DMS53 treated with DMSO at 0.1 percent for 48 hours (cell line): Measurements from ENCODE around the gene FOXP1.

ENCODE experiments used
- DNase-seq: peaks from one replicate; lab custom pipeline; 2025; ENCODE audit not compliant: unreplicated experiment; lab: John Stamatoyannopoulos, UW

Gene FOXP1

DNA sequence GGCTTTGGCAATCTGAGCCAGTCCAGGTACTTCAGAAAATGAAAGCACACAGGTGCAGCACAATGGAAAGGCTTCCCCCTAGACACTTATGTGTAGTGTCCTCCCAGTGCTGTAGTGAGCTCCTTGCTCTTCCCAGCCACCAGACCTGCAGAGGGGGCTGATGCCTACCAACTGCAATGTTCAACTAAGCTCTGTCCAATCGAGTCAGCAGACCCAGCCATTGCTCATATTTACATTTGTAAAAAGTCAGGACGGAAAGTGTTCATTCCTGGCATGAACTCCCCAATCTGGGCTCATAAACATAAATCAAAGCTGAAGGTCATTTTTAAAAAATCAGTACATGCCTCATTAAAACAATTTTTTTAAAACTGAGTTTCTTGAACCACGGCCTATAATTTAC lies 73.0 kb downstream of the FOXP1 start:
- DNase-seq, result no peak

GRCh38 chr3:71509066-71509465 lies 74.5 kb downstream of the FOXP1 start:
- no peak for DNase-seq

DNA sequence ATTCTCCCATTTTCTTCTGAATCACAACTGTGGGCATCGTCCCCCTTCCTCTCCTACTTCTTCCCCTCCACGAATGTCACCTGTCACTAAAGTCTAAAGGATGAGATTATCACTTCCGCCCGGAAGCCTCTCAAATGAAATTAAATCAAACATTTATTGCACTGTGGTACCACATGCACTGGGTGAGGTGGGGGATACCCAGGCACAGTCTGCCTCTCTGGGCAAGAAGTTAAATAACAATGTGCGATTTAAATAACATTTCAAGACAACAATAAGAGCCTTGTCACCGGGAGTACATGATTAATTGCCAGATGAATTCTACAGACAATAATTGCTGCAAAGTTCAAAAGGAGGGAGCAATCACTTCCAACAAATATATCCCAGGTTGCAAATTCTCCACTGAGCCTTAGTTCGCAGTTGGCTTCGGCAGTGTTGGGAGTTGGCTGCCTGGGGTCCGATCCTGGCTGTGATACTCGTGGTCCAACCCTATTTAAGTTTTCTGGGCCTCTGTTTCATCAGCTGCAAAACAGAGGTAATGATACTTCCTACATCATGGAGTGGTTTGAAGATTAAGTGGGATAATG lies 77.7 kb downstream of the FOXP1 start:
- no peak for DNase-seq

DNA sequence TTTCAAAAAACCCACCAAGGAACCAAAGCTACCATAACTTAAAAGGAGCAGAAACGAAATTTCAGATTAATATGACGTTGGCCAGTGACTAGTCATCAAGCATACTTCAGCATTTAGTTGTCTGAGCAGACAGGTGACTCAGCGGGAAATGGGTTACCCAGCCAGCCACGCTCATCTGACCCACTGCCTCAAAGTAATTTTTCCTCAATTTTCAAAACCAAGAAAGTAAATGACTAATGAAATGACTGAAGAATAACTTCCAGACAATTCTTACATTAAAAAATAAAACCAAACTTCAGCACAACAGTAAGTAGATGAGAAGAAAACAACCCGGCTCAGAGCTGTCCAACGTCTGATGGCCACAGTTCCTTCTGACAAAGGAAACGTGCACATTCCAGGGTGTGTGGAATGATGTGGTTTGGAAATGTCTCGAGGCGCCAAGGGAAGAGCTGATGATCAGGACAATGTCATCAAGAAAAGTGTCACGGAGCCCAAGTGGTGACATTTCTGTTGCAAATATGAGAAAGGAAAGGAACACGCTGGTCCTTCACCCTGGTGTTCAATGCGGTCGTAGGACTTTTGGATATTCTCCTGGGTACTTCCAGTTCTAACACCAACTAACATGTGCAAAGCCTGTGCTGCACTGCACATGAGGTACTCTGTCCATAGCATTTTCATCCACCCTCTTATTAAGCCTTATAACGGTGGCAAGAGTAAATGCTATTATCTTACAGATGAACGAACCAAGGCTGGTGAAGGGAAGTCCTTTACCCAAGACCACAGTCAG lies 79.1 kb downstream of the FOXP1 start:
- no peak for DNase-seq

- DNase-seq, result no peak
Observed at GRCh38 chr3:71503525-71504249, 79.8 kb downstream of the FOXP1 start.

- DNase-seq, result no peak
Observed at GRCh38 chr3:71502066-71502625, 81.4 kb downstream of the FOXP1 start.

DNA sequence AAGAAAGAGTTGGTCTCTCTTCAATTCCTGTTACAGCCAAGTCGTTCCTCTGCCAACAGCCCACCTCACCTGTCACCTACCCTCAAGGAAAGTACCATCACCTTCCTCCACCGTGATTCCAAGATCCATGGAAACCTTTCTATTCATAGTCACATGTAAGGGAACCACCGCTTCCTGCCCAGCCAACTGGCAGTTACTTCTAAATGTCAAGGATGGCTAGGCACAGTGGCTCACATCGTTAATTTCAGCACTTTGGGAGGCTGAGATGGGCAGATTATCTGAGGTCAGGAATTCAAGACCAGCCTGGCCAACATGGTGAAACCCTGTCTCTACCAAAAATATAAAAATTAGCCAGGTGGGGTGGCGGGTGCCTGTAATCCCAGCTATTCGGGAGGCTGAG lies 82.8 kb downstream of the FOXP1 start:
- DNase-seq, result no peak

- no peak for DNase-seq
Observed at GRCh38 chr3:71499227-71499876, 84.2 kb downstream of the FOXP1 start.

DNA sequence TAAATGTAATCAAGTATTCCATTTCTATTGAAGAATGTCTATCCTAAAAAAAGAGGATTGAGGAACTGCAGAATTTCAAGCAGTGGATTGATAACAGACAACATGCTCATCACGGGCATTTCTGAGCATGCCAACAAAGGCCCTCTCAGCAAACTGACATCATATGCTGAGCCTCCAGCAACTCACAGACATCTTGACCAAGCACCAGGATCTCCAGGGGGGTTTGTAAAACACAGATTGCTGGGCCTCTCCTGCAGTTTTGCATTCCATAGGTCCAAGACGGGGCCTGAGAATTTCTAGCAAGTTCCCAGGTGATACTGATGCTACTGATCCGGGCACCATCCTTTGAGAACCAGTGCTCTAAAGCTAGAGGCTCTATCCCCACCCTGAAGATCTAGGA lies 85.0 kb downstream of the FOXP1 start:
- no peak for DNase-seq

DNA sequence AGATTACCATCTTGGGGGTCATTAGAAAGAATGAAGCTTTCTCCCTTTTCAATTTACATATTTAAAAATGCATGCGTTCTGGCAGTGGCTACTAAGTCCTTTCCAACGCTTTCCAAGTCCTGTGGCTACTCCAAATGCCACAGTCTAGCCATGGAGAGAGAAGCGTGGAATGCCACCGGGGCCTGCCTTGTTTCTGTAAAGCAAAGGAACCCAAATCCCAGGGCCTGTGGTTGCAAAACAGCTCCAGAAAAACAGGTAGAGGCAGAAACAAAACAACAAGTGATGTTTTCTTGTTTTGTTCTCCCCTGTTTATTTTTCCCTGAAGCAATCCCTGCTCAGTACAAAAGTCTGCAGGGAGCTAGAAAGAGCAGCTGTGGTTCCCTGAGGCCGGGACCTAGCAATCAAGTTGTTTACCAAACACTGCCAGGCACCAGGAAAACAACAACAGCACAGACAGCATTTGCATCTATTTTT lies 85.5 kb downstream of the FOXP1 start:
- DNase-seq, result no peak

GRCh38 chr3:71497367-71497897 lies 86.1 kb downstream of the FOXP1 start:
- no peak for DNase-seq

GRCh38 chr3:71495708-71496472 lies 87.6 kb downstream of the FOXP1 start:
- DNase-seq, result no peak

DNA sequence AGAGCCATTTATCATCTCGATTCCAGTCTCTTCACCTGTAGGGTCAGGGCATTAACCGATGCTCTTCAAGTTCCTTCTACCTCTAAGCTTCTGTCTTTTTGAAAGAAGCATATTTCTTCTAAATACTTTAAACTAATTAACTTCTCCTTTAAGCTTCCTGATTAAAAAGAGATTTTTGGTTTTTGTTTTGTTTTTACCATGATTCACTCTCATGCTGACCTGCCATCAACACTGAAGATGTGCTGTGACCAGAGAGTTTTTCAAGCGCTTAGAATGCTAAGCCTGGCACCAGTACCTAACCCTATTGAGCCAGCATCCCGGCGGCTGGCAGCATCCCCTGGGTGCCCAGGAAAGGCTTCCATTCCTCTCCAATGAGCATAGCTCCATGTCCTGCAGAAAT lies 89.3 kb downstream of the FOXP1 start:
- no peak for DNase-seq

DNA sequence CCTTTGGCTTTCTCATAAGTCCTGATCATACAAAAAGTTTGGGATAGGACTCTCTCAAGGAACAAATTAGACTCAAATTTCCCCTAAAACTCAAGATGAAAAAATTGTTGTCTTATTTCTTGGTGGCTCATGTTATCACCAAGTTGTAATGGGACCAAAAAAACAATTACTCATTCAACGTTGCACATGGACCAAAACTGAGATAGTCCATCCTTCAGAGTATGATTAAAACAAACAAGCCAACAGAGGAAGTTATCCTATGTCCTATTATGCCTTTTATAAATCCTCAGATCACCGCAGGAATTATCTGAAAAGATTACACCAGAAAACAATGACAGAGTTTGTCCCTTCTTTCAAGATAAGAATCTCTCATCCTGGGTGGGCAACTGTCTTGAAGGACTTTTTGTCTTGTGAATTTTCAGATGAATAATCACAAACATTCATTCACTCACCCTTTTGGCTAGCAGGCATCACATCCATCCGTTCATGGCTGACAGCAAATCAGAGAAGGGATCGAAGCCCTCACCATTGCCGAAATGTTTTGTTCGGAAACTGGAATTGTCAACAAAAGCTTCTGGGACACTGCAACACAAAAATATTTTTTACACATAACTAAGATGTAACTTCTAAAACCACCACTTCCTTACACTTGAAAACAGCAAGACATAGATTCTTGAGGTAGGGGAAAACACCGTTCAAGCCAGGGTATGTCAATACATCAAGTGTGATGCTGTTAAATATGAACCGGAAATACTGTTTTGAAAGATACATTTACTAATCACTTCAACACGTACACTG lies 90.4 kb downstream of the FOXP1 start:
- no peak for DNase-seq

- no peak for DNase-seq
Observed at GRCh38 chr3:71492566-71492965, 91.0 kb downstream of the FOXP1 start.

GRCh38 chr3:71491154-71491752 lies 92.3 kb downstream of the FOXP1 start:
- DNase-seq, result no peak

- DNase-seq, result no peak
Observed at GRCh38 chr3:71490692-71491091, 92.8 kb downstream of the FOXP1 start.

GRCh38 chr3:71489315-71489761 lies 94.2 kb downstream of the FOXP1 start:
- DNase-seq, result no peak

- DNase-seq, result no peak
Observed at GRCh38 chr3:71488882-71489281, 94.6 kb downstream of the FOXP1 start.
